ENCODE results near the gene FCRL4.

- TF ChIP-seq, protein P1, sequence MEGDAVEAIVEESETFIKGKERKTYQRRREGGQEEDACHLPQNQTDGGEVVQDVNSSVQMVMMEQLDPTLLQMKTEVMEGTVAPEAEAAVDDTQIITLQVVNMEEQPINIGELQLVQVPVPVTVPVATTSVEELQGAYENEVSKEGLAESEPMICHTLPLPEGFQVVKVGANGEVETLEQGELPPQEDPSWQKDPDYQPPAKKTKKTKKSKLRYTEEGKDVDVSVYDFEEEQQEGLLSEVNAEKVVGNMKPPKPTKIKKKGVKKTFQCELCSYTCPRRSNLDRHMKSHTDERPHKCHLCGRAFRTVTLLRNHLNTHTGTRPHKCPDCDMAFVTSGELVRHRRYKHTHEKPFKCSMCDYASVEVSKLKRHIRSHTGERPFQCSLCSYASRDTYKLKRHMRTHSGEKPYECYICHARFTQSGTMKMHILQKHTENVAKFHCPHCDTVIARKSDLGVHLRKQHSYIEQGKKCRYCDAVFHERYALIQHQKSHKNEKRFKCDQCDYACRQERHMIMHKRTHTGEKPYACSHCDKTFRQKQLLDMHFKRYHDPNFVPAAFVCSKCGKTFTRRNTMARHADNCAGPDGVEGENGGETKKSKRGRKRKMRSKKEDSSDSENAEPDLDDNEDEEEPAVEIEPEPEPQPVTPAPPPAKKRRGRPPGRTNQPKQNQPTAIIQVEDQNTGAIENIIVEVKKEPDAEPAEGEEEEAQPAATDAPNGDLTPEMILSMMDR (IDR thresholded peaks at IDR 0.05): no peak
- no peak for TF ChIP-seq POLR2AphosphoS5 (IDR thresholded peaks at IDR 0.05; ENCODE audit: insufficient read depth in 1 of 2, low read depth in 1 of 2)
- no peak for TF ChIP-seq POLR2A (IDR thresholded peaks at IDR 0.05)
Observed at GRCh38 chr1:157600236-157600635, 2.4 kb upstream of the FCRL4 start.
